GM18951 (cell line): ENCODE results near the gene KCNH1.
"Not testable (repeated sequence)": the region's sequence is repeated elsewhere in the genome, so short reads cannot be mapped to it uniquely, and the experiment has no call there.

ENCODE experiments used
- POLR2A ChIP-seq: IDR thresholded peaks from 4 replicates; pipeline ENCODE4 v1.6.1; 2011; ENCODE audit warnings: mild to moderate bottlenecking; ENCODE audit not compliant: insufficient read length, insufficient read depth; ENCODE audit errors: extremely low read depth
- in situ Hi-C: fragments of 300-500 bp; cut with MboI; formaldehyde crosslinking; loops from one replicate; pipeline ENCODE4 v1.12.0; 2022; ENCODE audit warnings: low sequenced_read_pairs, mixed read lengths, inconsistent platforms; ENCODE audit not compliant: unreplicated experiment

Gene KCNH1

GRCh38 chr1:211014275-211014674, 119.7 kb downstream of the KCNH1 start:
- in situ Hi-C loops, result no loop called here
- TF ChIP-seq POLR2A, result no peak

GRCh38 chr1:211013346-211014240, 120.4 kb downstream of the KCNH1 start:
- no peak for TF ChIP-seq POLR2A
- in situ Hi-C loops, result no loop called here

- in situ Hi-C loops, result not testable (repeated sequence)
Measured at GRCh38 chr1:211011128-211011527, 122.8 kb downstream of the KCNH1 start.

- TF ChIP-seq POLR2A, result no peak
- in situ Hi-C loops, result no loop called here
Measured at GRCh38 chr1:211009944-211010343, 124.0 kb downstream of the KCNH1 start.

- no peak for TF ChIP-seq POLR2A
- in situ Hi-C loops, result no loop called here
Measured at GRCh38 chr1:211007830-211008229, 126.1 kb downstream of the KCNH1 start.

GRCh38 chr1:210995931-210996330, 138.0 kb downstream of the KCNH1 start:
- in situ Hi-C loops, result not testable (repeated sequence)

GRCh38 chr1:210992837-210993236, 141.1 kb downstream of the KCNH1 start:
- no peak for TF ChIP-seq POLR2A
- in situ Hi-C loops, result no loop called here

GRCh38 chr1:210989905-210990304, 144.0 kb downstream of the KCNH1 start:
- in situ Hi-C loops, result no loop called here
- no peak for TF ChIP-seq POLR2A

GRCh38 chr1:210981490-210981889, 152.5 kb downstream of the KCNH1 start:
- in situ Hi-C loops, result no loop called here
- TF ChIP-seq POLR2A, result no peak

GRCh38 chr1:210980082-210980481, 153.9 kb downstream of the KCNH1 start:
- TF ChIP-seq POLR2A, result no peak
- in situ Hi-C loops, result no loop called here

- no peak for TF ChIP-seq POLR2A
- in situ Hi-C loops, result no loop called here
Measured at GRCh38 chr1:210978974-210979354, 155.0 kb downstream of the KCNH1 start.

- in situ Hi-C loops, result no loop called here
- TF ChIP-seq POLR2A, result no peak
Measured at GRCh38 chr1:210978316-210978973, 155.5 kb downstream of the KCNH1 start.

- TF ChIP-seq POLR2A, result no peak
- in situ Hi-C loops, result no loop called here
Measured at GRCh38 chr1:210951279-210951678, 182.7 kb downstream of the KCNH1 start.

- in situ Hi-C loops, result not testable (repeated sequence)
Measured at GRCh38 chr1:210949940-210950546, 183.9 kb downstream of the KCNH1 start.
